Measurements from ENCODE around the gene TTC21B.

TTC21B gene

DNA sequence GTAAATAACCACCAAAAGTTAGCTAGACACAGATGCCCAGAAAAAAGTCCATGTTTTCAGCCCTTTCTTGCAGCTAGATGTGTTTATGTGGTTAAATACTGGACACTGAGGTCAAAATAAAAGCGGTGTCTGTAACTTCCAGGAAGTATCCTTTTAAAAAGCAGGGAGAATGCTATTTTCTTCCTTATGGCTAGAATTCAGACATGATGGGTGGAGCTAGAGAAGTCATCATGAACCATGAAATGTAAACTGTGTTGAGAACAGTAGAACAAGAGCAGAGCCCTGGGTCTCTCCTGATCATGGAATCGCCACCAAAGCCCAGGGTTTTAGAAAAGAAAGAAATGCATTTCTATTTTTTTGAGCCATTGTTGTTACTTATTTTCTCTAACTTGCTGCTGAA, 118.2 kb downstream of the TTC21B start:
- DNase-seq (ENCODE audit: low spot score), result no peak

DNA sequence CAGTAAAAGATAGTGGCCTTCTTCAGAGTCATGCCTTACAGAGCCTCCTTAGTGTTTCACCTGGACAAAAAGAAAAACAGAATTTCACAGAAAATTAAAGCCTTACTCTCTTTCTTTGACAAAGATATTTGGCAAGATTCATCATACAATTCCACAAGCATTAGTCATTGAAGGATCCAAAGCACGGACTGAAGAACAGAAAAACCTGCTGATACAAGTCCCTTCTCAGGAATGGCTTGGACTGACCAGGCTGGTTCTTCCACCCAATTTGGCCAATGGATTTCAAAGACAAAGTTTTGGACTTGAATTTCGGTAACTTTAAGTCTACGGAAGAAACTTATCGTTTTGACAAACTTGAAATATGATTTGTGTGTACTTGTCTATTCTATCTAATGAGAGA, 120.4 kb downstream of the TTC21B start:
- peak; percentile 13 for DNase-seq (ENCODE audit: low spot score)

DNA sequence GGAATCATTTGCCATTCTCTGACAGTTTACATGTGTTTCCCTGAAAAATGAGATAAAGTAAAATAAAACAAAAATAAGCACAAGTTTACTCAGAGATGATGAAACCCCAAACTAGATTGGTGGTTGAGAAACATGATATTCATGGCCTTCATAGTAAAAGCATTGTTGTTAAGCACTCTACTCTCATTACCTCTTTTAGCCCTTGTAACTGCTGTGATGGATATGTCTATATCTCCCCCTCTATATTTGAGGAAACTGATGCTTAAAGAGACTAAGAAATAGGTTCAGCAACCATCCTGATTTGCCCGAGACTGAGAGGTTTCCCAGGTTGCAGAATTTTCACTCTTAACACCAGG, 125.7 kb downstream of the TTC21B start:
- no peak for DNase-seq (ENCODE audit: low spot score)

DNA sequence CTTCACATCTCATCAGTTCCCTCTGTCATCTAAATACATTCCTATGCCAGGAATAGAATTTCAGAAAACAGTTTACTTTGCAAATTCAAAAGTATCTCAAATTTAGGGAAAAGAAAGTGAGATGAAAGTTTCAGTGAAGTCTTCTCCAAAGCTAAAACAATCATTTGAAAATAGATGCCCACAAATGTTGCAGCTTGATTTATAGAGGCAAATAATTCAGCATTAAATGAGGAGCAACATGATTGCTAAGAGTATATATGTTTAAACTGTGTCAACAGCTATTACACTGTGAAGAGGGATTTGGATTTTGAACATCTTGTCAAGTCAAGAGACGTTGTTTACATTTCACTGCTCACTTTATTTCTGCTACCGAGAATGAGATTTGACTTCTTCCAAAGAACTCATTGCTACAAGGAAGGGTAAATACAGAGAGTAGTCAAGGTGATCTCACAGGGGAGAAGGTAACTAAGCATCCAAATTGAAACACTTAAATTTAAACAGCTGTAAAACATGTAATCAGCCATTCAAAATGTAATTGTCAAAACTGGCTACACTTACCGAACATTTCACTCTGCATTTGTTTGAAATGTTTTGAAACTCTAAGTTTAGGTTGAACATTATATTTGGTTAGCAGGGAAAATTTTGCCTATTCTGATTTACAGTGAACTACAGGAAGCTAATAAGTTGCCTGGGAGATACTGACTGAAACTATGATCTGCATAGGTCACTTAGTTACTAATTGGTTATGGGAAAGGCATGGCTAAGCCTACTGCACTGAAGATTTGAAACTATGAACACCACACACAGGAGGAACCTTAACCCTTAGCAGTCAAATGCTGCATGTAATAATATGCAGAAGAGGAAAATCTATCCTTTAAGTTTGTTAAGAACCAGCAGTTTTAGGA, 126.3 kb downstream of the TTC21B start:
- no peak for DNase-seq (ENCODE audit: low spot score)

DNA sequence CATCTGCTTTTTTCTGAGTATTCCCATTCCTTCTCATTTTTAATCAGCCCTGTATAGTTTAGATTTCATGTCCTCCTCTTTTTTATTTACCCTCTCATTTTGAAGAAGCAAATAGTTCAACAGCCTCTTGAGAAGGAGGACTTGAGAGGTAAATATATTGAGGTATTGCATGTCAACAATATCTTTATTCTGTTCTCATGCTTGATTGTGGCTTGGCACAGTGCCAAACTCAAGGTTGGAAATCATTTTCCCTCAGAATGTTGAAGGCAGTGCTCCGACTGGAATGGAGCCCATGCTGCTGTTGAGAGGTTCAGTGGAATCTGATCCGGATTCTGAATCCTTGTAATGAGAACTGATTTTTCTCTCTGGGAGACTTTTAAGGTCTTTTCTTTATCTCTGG, 128.5 kb downstream of the TTC21B start:
- DNase-seq (ENCODE audit: low spot score), result no peak

Measured in COLO829 (cell line).